Measurements from ENCODE around the gene RANBP3L. TPM values are rescaled to one million over a fixed set of nuclear protein-coding genes. Genes with fewer than 3 reads are reported as not detected.

RANBP3L gene
- total RNA-seq, 1 experiment from 2014 or later = not detected

GRCh38 chr5:36264202-36264760 lies 37.4 kb downstream of the RANBP3L start:
- Mint-ChIP-seq H3K4me3 (no peak overlapping the region), H3K9me3 (no peaks in the 10 kb centered on the region; a peak in 2 of 5 replicates), H3K4me1 (no peaks in the 10 kb centered on the region), H3K27me3 (ENCODE audit: low read depth) (peaks cover 4% of the 10 kb centered on the region; the same call in 1 of the 2 replicates), H3K27ac (no peak overlapping the region; a peak in 1 of 7 replicates), H3K36me3 (ENCODE audit: insufficient read depth in 1 of 3, low read depth in 3 of 3) (no peaks in the 10 kb centered on the region)
- H3K4me2 ChIP-seq (ENCODE audit: insufficient read depth, insufficient read length, low read length) = no peak overlapping the region
- H2BK20ac ChIP-seq (ENCODE audit: low read depth, low read length, poor library complexity, severe bottlenecking) = no peak overlapping the region
- no peak overlapping the region for H3K56ac ChIP-seq (ENCODE audit: insufficient read length, low read depth, low read length)
- WGBS (ENCODE audit: extremely low coverage, insufficient read length, low lambda C conversion rate) = no CpG with 5 or more reads among the region's 4 CpGs
- no peak overlapping the region for H3K9ac ChIP-seq (ENCODE audit: extremely low read depth, insufficient read length, low read length)
- no peak overlapping the region for H2AK5ac ChIP-seq (ENCODE audit: insufficient read length, low read length)
- TF ChIP-seq CTCF (conservative IDR thresholded peaks at IDR 0.05) = no peak
- H2AFZ ChIP-seq (ENCODE audit: low read length) = no peak overlapping the region
- H2BK12ac ChIP-seq (ENCODE audit: insufficient read length, low read depth, low read length) = no peak overlapping the region
- H2BK5ac ChIP-seq (ENCODE audit: insufficient read length, low read length) = no peak overlapping the region
- H3K79me1 ChIP-seq (ENCODE audit: insufficient read depth, low read depth, low read length, poor library complexity, severe bottlenecking) = no peaks in the 10 kb centered on the region
- no peak overlapping the region for H3T11ph ChIP-seq (ENCODE audit: low read length)
- no peaks in the 10 kb centered on the region for H4K20me1 ChIP-seq (ENCODE audit: control insufficient read depth, insufficient read depth, insufficient read length)
- H3K4ac ChIP-seq (ENCODE audit: low read depth, low read length) = no peak overlapping the region
- H3K14ac ChIP-seq (ENCODE audit: insufficient read depth, low read length) = no peak overlapping the region
- H3K23ac ChIP-seq (ENCODE audit: insufficient read length, low read depth, low read length) = no peak overlapping the region
- H3K23me2 ChIP-seq (ENCODE audit: insufficient read length, low read depth, low read length, poor library complexity, severe bottlenecking) = no peaks in the 10 kb centered on the region
- no peaks in the 10 kb centered on the region for H3K4me1 ChIP-seq (ENCODE audit: insufficient read depth, low read length)
- no peaks in the 10 kb centered on the region for H3K27me3 ChIP-seq (ENCODE audit: insufficient read depth, low read length)
- no peaks in the 10 kb centered on the region for H3K79me2 ChIP-seq (ENCODE audit: insufficient read depth, low read length)
- no peak overlapping the region for H2BK120ac ChIP-seq (ENCODE audit: low read depth, low read length, poor library complexity, severe bottlenecking)
- H3K18ac ChIP-seq (ENCODE audit: insufficient read length, low read depth, low read length) = no peak overlapping the region
- H3K9me3 ChIP-seq (ENCODE audit: control insufficient read depth, low read depth, low read length) = no peaks in the 10 kb centered on the region
- H4K91ac ChIP-seq (ENCODE audit: insufficient read length, low read depth, low read length) = no peak overlapping the region
- no peak overlapping the region for H3K27ac ChIP-seq (ENCODE audit: insufficient read length, low read depth, low read length)
- H2BK15ac ChIP-seq (ENCODE audit: low read depth, low read length) = no peak overlapping the region
- no peak overlapping the region for H4K5ac ChIP-seq (ENCODE audit: insufficient read length, low read depth, low read length)
- DNase-seq = no peak
- no peak overlapping the region for H4K8ac ChIP-seq (replicated peaks; ENCODE audit: insufficient read length, low read depth, low read length)
